K562 (cell line): Measurements from ENCODE around the gene LRRC47. TPM values are rescaled to one million over a fixed set of nuclear protein-coding genes. Genes with fewer than 3 reads are reported as not detected.

Experiments used
- ATAC-seq: fragments of 200-7000 bp; cut with Tn5 transposase; 3 replicates; pipeline ENCODE4 v1.9.1; 2020; ENCODE audit warnings: moderate library complexity
- BruUV-seq: library from RNA; stranded (reverse); fragments of 400-500 nt; replicated peaks from 2 replicates; lab custom pipeline; 2021; lab: Mats Ljungman, UMichigan
- CTCF ChIA-PET: fragments of 300-600 bp; formaldehyde crosslinking; extraction: SDS; loops from one replicate; lab custom pipeline; 2021; ENCODE audit warnings: low intra/inter-chr PET ratio; lab: Yijun Ruan, JAX
- POLR2A ChIA-PET: fragments of 300-600, 350-650 bp; sonication (Branson Sonifier 250); formaldehyde crosslinking; extraction: SDS; loops from one replicate; lab custom pipeline; 2021; ENCODE audit warnings: antibody characterized with exemption, inconsistent platforms; lab: Yijun Ruan, JAX
- DNase-seq, 4 experiments: peaks; one replicate each; pipeline versions ENCODE4 v3.0.0 to v3.0.0-alpha.2; 2011 to 2018; ENCODE audit warnings: low spot score in 3 of 4, mixed read lengths in 3 of 4; ENCODE audit errors: extremely low read depth in 1 of 4
- FAIRE-seq: peaks from 2 replicates; lab custom pipeline; 2011; peaks lifted over from hg19 to GRCh38; lab: Jason Lieb, UNC
- H2AFZ ChIP-seq: 2 replicates; pipeline ENCODE4 v1.6.0; 2011; ENCODE audit warnings: low read depth, low read length, control low read depth, inconsistent platforms
- H3K27ac ChIP-seq: fragments of 200-600 bp; 3 replicates; pipeline ENCODE4 v1.8.0; 2011; ENCODE audit warnings: low read depth, mild to moderate bottlenecking, control low read depth, inconsistent platforms, low read length, moderate library complexity, mixed read lengths; ENCODE audit errors: extremely low read depth
- H3K27me3 ChIP-seq, 2 experiments: fragments of 300-600 bp in 1 of 2; 2 replicates in 1 of 2; 3 replicates in 1 of 2; pipeline versions ENCODE4 v1.6.0 to v1.8.0; 2011; ENCODE audit warnings: inconsistent platforms in 2 of 2, low read length in 2 of 2, mild to moderate bottlenecking in 1 of 2, mixed read lengths in 1 of 2, moderate library complexity in 1 of 2; ENCODE audit not compliant: control insufficient read depth in 2 of 2, insufficient read depth in 2 of 2
- H3K36me3 ChIP-seq: fragments of 300-600 bp; 3 replicates; pipeline ENCODE4 v1.8.0; 2011; ENCODE audit warnings: mild to moderate bottlenecking, low read length, inconsistent platforms; ENCODE audit not compliant: control insufficient read depth, insufficient read depth
- H3K4me1 ChIP-seq, 2 experiments: fragments of 200-600 bp in 1 of 2; replicated peaks in 1 of 2; 2 replicates in 1 of 2; 3 replicates in 1 of 2; pipeline versions ENCODE4 v1.5.1 to v1.8.0; 2011; ENCODE audit warnings: inconsistent platforms in 2 of 2, low read length in 2 of 2, mild to moderate bottlenecking in 1 of 2, mixed read lengths in 1 of 2, moderate library complexity in 1 of 2; ENCODE audit not compliant: control insufficient read depth in 2 of 2, insufficient read depth in 2 of 2
- H3K4me2 ChIP-seq: 2 replicates; pipeline ENCODE4 v1.6.1; 2011; ENCODE audit warnings: low read length, control low read depth, inconsistent platforms, mixed read lengths; ENCODE audit not compliant: insufficient read depth
- H3K4me3 ChIP-seq: fragments of 200-600 bp; sonication (generic), shearing (Covaris generic); 2 replicates; pipeline ENCODE4 v1.5.1; 2016; ENCODE audit warnings: control low read depth, inconsistent platforms
- H3K79me2 ChIP-seq: fragments of 200-600 bp; 3 replicates; pipeline ENCODE4 v1.8.0; 2011; ENCODE audit warnings: low read length, inconsistent platforms; ENCODE audit not compliant: control insufficient read depth, insufficient read depth
- H3K9ac ChIP-seq, 2 experiments: 2 replicates each; pipeline versions ENCODE4 v1.6.0 to v1.6.1; 2011; ENCODE audit warnings: low read depth in 2 of 2, low read length in 2 of 2, control low read depth in 1 of 2, inconsistent platforms in 1 of 2, mild to moderate bottlenecking in 1 of 2, mixed read lengths in 1 of 2; ENCODE audit not compliant: insufficient read depth in 1 of 2
- H3K9me1 ChIP-seq: one replicate; pipeline ENCODE4 v1.6.0; 2011; ENCODE audit warnings: inconsistent platforms, mild to moderate bottlenecking, low read length, moderate library complexity; ENCODE audit not compliant: control insufficient read depth, insufficient read depth
- H3K9me3 ChIP-seq: replicated peaks from 2 replicates; pipeline ENCODE4 v1.5.1; 2011; ENCODE audit warnings: low read depth, low read length, inconsistent platforms; ENCODE audit not compliant: control insufficient read depth, insufficient read depth
- H4K20me1 ChIP-seq: replicated peaks from 2 replicates; pipeline ENCODE4 v1.6.1; 2011; ENCODE audit warnings: low read length, inconsistent platforms, mixed read lengths; ENCODE audit not compliant: control insufficient read depth, insufficient read depth
- ARID2 ChIP-seq: fragments of 450-650 bp; IDR thresholded peaks from 2 replicates; pipeline ENCODE4 v1.6.1; 2017; ENCODE audit warnings: antibody characterized with exemption, mild to moderate bottlenecking
- ELK3 ChIP-seq: fragments of 450-650 bp; formaldehyde crosslinking; IDR thresholded peaks from 2 replicates; pipeline ENCODE4 v1.4.0; 2020; ENCODE audit warnings: mild to moderate bottlenecking
- FOXP4 ChIP-seq: sonication (generic); formaldehyde crosslinking; IDR thresholded peaks from 2 replicates; pipeline ENCODE4 v1.8.0; 2022; ENCODE audit warnings: mild to moderate bottlenecking, missing genetic modification reagents, borderline replicate concordance
- HMG20B ChIP-seq: fragments of 250-450 bp; sonication (Bioruptor Pico); IDR thresholded peaks from 2 replicates; pipeline ENCODE4 v1.5.0; 2021; ENCODE audit warnings: mild to moderate bottlenecking
- KAT7 ChIP-seq: sonication (generic); formaldehyde crosslinking; IDR thresholded peaks from 2 replicates; pipeline ENCODE4 v1.8.0; 2022; ENCODE audit warnings: missing genetic modification reagents, mild to moderate bottlenecking, borderline replicate concordance
- NFATC3 ChIP-seq: fragments of 450-650 bp; IDR thresholded peaks from 2 replicates; pipeline ENCODE4 v1.6.1; 2017; ENCODE audit warnings: mild to moderate bottlenecking
- PYGO2 ChIP-seq: fragments of 450-650 bp; IDR thresholded peaks from 2 replicates; pipeline ENCODE4 v1.6.1; 2016; ENCODE audit warnings: mild to moderate bottlenecking, missing genetic modification characterization, moderate library complexity, missing compliant biosample characterization
- RREB1 ChIP-seq: fragments of 250-450 bp; sonication (Bioruptor Pico); IDR thresholded peaks from 2 replicates; pipeline ENCODE4 v1.4.0; 2020
- SAFB2 ChIP-seq: fragments of 200-400 bp; formaldehyde crosslinking; IDR thresholded peaks from 2 replicates; pipeline ENCODE4 v1.6.1; 2018; ENCODE audit warnings: borderline replicate concordance, low read length, low read depth, moderate library complexity; ENCODE audit not compliant: severe bottlenecking
- SMAD4 ChIP-seq: fragments of 250-450 bp; sonication (Bioruptor Pico); conservative IDR thresholded peaks from 2 replicates; pipeline ENCODE4 v1.8.0; 2021; ENCODE audit warnings: inconsistent platforms, mild to moderate bottlenecking, moderate library complexity
- XRCC3 ChIP-seq: fragments of 450-650 bp; IDR thresholded peaks from 2 replicates; pipeline ENCODE4 v1.6.1; 2017; ENCODE audit warnings: mild to moderate bottlenecking, moderate library complexity
- ZBTB2 ChIP-seq: fragments of 450-650 bp; IDR thresholded peaks from 2 replicates; pipeline ENCODE4 v1.6.1; 2016; ENCODE audit warnings: antibody characterized with exemption
- ZNF12 ChIP-seq: sonication (generic); formaldehyde crosslinking; IDR thresholded peaks from 2 replicates; pipeline ENCODE4 v1.4.0; 2020; ENCODE audit warnings: mild to moderate bottlenecking, missing genetic modification reagents
- ZNF121 ChIP-seq: sonication (generic); formaldehyde crosslinking; conservative IDR thresholded peaks from 2 replicates; pipeline ENCODE4 v1.8.0; 2022; ENCODE audit warnings: missing genetic modification reagents
- WGBS: fragments of 100-300 bp; shearing (Covaris generic); methylation state at CpG from one replicate; pipeline ENCODE4 v1.1.6; 2016; ENCODE audit warnings: low coverage, mixed read lengths; ENCODE audit not compliant: insufficient coverage; ENCODE audit errors: missing lambda C conversion rate; 5-methylcytosine and 5-hydroxymethylcytosine counted together
- in situ Hi-C: fragments of 300-500 bp; cut with MboI; formaldehyde crosslinking; loops from 4 replicates; pipeline ENCODE4 v1.15.0; 2018; ENCODE audit warnings: inconsistent platforms, mixed read lengths
- intact Hi-C: fragments of 100-400 bp; cut with micrococcal nuclease; formaldehyde crosslinking; loops from 2 replicates; pipeline ENCODE4 v1.14.2; 2022
- polyA plus RNA-seq, 8 experiments: library from polyadenylated mRNA; depleted of rRNA in 4 of 8; stranded (reverse) in 5 of 8; unstranded in 3 of 8; fragments of >200 nt; fragmentation: Nextera tagmentation in 2 of 8; fragmentation: Illumina TruSeq in 1 of 8; extraction: Ambion mirVana in 2 of 8; extraction: Trizol in 1 of 8; gene quantifications; 2 replicates each; pipeline versions ENCODE4 v1.2.1 to v1.2.3, GENCODE V29; 2011 to 2014; ENCODE audit warnings: inconsistent platforms in 1 of 8, missing spikeins in 1 of 8
- total RNA-seq, 7 experiments: library from RNA; depleted of rRNA in 6 of 7; stranded (reverse); fragments of >200 nt in 6 of 7; fragmentation: Illumina TruSeq in 2 of 7; extraction: Trizol in 2 of 7; gene quantifications; 2 replicates each; pipeline versions ENCODE4 v1.2.1 to v1.2.3, GENCODE V29; 2011 to 2021; ENCODE audit warnings: low replicate concordance in 1 of 7

Gene LRRC47
- total and polyA plus RNA-seq, 9 of the 15 experiments (the other 6 are each of a cell fraction or from before 2014, with no cell fraction given): 4.6 to 68.0 (median 35.9) TPM

GRCh38 chr1:3811595-3811911 is 15.3 kb upstream of the LRRC47 start:
- 25% methylated on average over 2 of the region's 2 CpGs for WGBS
- in situ Hi-C loops (no loop called here), intact Hi-C loops (no loop called here)
- Histone ChIP-seq H3K36me3 (peaks cover 8% of the 10 kb centered on the region; the same call in 1 of the 3 replicates), H3K27me3 (no peaks in the 10 kb centered on the region), H3K27ac (no peak overlapping the region), H3K9me1 (no peaks in the 10 kb centered on the region), H3K9ac (peak overlapping the region in 1 of 2 experiments; percentile 80; a peak in 2 of 4 replicates), H3K4me1 (peaks cover 10 to 26% of the 10 kb centered on the region in 2 experiments; a peak in 3 of 5 replicates), H3K4me3 (no peak overlapping the region), H4K20me1 (no peaks in the 10 kb centered on the region), H3K4me2 (peak overlapping the region; percentile 26), H3K9me3 (no peaks in the 10 kb centered on the region), H3K79me2 (no peaks in the 10 kb centered on the region), H2AFZ (peak overlapping the region; percentile 54)
- DNase-seq: no peak
- no TSS peak for BruUV-seq
- POLR2A ChIA-PET: no interaction called here
- no peak for ATAC-seq
- FAIRE-seq: peak; percentile 6
- CTCF ChIA-PET: no interaction called here
- TF ChIP-seq SMAD4 (CRISPR knock-in tag) (no peak), HMG20B (CRISPR knock-in tag) (no peak), ZNF12 (no peak), SAFB2 (no peak), XRCC3 (no peak), ELK3 (CRISPR knock-in tag) (no peak), NFATC3 (no peak), FOXP4 (no peak), PYGO2 (tag) (no peak), ZBTB2 (no peak), ZNF121 (no peak), KAT7 (no peak), ARID2 (no peak), RREB1 (CRISPR knock-in tag) (no peak)
